PFSK-1 (cell line): ENCODE data around the gene RUNDC3A.

ENCODE experiments used
- POLR2AphosphoS5 ChIP-seq: IDR thresholded peaks from 2 replicates; pipeline ENCODE4 v1.6.1; 2012; ENCODE audit warnings: low read depth, mild to moderate bottlenecking, control low read depth, low read length, moderate library complexity
- REST ChIP-seq, 2 experiments: IDR thresholded peaks; 2 replicates each; pipeline versions ENCODE4 v1.6.1 to v1.8.0; 2011 to 2012; ENCODE audit warnings: low read depth in 2 of 2, low read length in 2 of 2, control low read depth in 1 of 2, inconsistent platforms in 1 of 2, mild to moderate bottlenecking in 1 of 2, moderate library complexity in 1 of 2; ENCODE audit not compliant: insufficient read depth in 1 of 2
- TAF1 ChIP-seq: IDR thresholded peaks from 2 replicates; pipeline ENCODE4 v1.6.1; 2012; ENCODE audit warnings: low read length, control low read depth, borderline replicate concordance; ENCODE audit not compliant: insufficient read depth

GRCh38 chr17:44267165-44267455, 41.3 kb upstream of the RUNDC3A start:
- TF ChIP-seq REST (IDR thresholded peaks at IDR 0.05; ENCODE audit: insufficient read depth in 1 of 2, low read depth in 2 of 2, low read length in 2 of 2) (no peak), TAF1 (no peak), POLR2AphosphoS5 (no peak)
